Measurements from ENCODE around the gene HBP1.
"Not testable (repeated sequence)": the region's sequence is repeated elsewhere in the genome, so short reads cannot be mapped to it uniquely, and the experiment has no call there.

HBP1 gene

GRCh38 chr7:107155726-107156125, 13.1 kb upstream of the HBP1 start:
- not testable (repeated sequence) for DNase-seq

- DNase-seq = no peak
These were observed 11.7 kb upstream of the HBP1 start for GRCh38 chr7:107157091-107157490.

DNA sequence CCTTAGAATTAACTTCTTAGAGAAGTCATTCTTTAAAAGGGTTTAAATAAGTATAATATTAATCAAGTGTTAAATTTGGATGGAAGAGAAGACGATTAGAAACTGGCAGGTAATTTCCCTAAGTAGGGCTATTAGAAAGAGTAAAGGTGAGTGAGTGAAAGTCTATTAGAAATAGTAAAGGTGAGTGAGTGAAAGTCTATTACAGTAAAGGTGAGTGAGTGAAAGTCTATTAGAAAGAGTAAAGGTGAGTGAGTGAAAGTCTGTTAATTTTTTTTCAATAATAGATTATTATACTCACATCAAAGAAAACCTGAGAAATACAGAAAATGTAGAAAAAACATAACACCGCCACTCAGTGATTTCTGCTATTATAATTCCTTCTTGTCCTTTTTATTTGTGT, 10.8 kb upstream of the HBP1 start:
- no peak for DNase-seq

- DNase-seq = no peak
These were observed 8.4 kb upstream of the HBP1 start for GRCh38 chr7:107160389-107160788.

DNA sequence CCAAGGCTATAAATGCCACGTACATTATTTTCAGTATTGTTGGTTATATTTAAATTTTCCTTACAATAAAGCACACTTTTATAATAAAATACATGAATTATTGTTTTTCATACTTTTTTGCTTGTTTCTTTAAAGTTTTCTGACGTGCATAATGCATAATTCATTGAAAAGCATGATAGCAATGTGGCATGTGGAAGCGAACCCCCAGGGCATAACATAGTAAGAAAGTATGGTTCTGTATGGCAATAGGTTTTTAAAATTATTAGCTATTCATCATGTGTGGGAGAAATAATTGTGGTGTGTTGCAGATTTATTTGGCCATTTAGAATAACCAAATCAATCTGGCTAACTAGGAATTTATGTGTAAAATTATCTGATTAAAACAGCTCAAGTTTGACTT, 7.4 kb upstream of the HBP1 start:
- DNase-seq = no peak

GRCh38 chr7:107162475-107162874, 6.3 kb upstream of the HBP1 start:
- no peak for DNase-seq

GRCh38 chr7:107164092-107164491, 4.7 kb upstream of the HBP1 start:
- DNase-seq = no peak

GRCh38 chr7:107165341-107165740, 3.5 kb upstream of the HBP1 start:
- DNase-seq = no peak

- DNase-seq = no peak
These were observed 1.9 kb upstream of the HBP1 start for GRCh38 chr7:107166736-107167426.

GRCh38 chr7:107167483-107168232, 1.1 kb upstream of the HBP1 start:
- peak; percentile 71 for DNase-seq

DNA sequence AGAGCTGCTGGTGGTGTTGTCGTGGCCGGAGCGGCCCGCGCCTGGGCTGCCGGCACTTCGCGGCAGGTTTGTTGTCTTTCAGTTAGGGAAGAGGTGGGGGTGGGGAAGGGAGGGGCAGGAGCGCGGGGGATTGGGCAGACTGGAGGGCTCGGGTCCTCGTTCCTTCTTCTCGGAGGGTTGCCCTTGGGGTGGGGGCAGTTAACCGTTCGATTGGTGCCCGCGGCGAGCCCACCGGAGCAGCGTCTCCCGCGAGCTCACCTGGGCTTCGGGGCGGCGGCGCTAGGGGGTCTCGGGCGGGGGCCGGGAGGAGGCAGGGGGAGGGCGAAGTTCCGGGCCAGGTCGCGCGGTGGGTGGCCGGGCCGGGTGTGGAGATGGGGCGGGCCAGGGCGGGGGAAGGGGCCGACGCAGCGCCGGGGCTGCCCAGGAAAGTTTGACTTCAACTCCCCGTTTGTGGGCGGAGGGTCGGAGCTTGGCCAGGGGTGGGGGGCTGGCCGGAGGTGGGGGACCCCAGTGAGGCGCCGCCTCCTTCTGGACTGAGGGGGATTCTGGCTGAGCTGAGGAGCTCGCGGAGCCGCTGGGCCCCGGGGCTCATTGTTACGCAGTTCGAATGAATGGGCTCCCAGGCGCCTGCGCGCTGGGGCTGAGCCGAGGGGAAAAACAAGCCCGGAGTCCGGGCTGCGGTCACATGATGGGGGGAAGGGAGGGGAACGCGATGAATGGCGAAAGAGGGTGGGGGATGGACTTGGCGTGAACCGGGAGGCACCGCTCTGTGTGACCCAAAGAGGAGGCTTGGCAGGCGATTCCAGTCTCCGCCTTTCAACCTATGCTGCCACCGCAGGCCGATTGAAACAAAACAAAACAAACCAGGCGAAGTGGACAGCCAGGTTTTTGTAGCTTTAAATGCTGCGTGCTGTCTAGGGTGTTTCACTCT, 582 bp downstream of the HBP1 start:
- peak; percentile 77 for DNase-seq

GRCh38 chr7:107170051-107170915, 1.5 kb downstream of the HBP1 start:
- no peak for DNase-seq

DNA sequence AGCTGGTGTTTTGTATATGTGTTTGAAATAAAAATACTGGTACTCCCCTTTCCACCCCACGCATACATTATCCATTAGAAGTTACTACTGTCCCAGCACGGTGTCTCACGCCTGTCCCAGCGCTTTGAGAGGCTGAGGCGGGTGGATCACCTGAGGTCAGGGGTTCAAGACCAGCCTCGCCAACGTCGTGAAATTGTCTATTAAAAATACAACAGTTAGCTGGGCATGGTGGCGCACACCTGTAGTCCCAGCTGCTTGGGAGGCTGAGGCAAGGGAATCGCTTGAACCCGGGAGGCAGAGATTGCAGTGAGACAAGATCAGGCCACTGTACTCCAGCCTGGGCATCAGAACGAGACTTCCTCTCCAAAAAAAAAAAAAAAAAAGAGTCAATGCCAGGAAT, 2.7 kb downstream of the HBP1 start:
- DNase-seq = no peak

DNA sequence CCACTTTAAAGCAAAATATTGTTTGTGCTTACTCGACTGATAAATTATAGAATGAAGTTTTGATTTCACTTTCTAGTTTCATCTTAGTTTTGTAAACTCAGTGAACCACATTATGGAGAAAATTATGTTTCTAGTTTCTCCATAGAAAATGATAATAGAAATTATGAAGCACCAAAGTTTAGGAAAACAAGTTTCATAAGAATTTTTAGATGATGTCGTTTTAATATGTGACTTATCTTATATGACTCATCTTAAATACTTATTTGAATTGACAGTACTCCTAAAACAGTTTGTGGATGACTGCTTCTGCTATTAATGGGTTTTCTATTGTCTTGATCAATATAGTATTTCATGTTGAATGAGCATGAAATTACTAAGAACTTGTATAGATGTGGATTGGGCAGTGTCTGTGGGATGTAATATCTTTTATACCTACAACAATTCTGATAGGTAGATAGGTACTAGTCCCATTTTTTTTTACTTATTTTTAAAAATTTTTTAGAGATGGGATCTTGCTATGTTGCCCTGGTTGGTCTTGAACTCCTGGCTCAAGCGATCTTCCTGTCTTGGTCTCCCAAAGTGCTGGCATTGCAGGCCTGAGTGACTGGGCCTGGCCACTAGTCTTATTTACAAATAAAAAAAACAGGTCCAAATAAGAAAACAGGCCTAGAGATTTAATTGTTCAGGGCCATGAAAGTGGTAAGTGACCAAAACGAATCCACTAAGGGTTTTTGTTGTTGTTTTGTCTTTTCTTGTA, 3.7 kb downstream of the HBP1 start:
- no peak for DNase-seq

DNA sequence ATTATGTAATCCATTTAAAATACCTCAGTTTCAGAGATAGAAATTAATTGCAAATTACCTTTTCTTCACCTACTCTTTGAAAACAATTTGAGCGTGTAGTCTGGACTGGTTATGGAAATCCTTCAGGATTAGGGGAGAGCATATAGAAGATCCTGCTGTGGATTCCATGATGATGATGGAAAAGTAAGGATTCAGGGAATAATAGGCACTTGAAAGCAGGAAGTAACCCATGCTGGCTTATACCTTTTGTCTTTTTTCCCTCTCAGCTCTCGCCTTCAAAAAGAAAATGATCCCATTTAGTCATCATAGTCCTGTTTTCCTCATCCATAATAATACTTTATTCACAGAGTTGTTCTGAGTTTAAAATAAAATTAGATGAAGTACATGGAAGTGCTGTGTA, 4.4 kb downstream of the HBP1 start:
- DNase-seq = no peak

DNA sequence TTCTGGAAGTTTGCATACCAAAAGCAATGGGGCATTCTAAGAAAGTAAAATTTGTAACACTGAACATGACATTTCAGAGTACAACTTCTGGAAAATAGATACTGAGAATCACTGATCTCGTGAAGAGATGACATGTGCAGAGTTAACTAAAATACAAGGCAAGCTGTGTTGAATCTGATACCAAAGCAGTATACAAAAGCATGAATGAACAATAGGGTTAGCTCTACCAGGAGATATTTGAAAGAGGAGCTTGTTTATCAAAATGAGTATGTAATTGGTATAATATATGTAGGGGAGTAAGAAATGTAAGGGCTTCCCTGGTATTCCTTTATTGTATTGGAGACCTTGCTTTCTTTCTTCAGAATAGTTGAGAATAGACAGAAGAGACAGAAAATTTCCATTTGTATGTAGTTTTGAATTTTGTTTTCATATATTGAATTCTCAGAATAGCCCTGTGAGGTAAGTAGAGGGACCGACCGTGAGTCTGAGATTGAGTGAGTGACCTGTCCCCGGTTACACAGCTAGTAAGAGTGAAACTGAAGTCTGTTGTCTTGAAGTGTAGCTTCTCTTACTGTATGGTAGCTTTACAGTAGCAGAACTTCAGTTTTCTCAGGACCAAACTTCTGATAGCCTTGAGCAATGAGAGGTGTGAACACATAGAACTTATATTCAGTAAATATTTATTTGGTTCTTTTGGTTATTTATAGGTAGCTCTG, 5.0 kb downstream of the HBP1 start:
- DNase-seq = no peak

- no peak for DNase-seq
These were observed 10.7 kb downstream of the HBP1 start for GRCh38 chr7:107179326-107180164.

DNA sequence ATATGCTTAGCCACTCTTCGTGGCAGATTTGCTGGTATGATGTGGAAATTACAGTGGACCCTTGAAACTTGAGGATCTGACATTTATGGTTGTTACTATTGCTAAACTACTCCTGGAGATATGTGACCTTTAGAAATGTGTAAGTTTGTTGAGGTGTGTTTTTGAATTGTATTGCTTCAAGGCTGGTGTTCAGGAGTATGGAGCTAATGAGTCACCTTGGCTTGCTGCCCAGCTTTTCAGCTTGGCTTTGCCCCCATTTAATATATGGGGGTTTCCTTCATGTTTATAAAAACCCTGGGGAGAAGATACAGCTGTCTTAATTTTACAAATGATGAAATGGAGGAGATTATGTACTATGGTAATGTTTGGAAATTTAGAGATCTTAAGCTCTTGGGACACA, 11.6 kb downstream of the HBP1 start:
- peak; percentile 62 for DNase-seq

- no peak for DNase-seq
These were observed 12.4 kb downstream of the HBP1 start for GRCh38 chr7:107181172-107181571.

GRCh38 chr7:107185716-107186115, 16.9 kb downstream of the HBP1 start:
- DNase-seq = no peak
